GM12891 (cell line): Measurements from ENCODE around the gene HUNK.

Source experiments
- PAX5 ChIP-seq: IDR thresholded peaks from 2 replicates; pipeline ENCODE4 v1.6.1; 2011; ENCODE audit warnings: low read length, moderate library complexity, mild to moderate bottlenecking; ENCODE audit not compliant: insufficient read depth, severe bottlenecking
- POLR2A ChIP-seq: IDR thresholded peaks from 2 replicates; pipeline ENCODE4 v1.6.1; 2011; ENCODE audit warnings: low read depth, low read length, control low read depth
- POLR2AphosphoS5 ChIP-seq: IDR thresholded peaks from 2 replicates; pipeline ENCODE4 v1.6.1; 2011; ENCODE audit warnings: low read depth, low read length, control low read depth
- TAF1 ChIP-seq: IDR thresholded peaks from 2 replicates; pipeline ENCODE4 v1.6.1; 2011; ENCODE audit warnings: low read depth, low read length, control low read depth

GRCh38 chr21:31887391-31887841 lies 14.6 kb downstream of the HUNK start:
- TF ChIP-seq POLR2A (no peak), TAF1 (no peak), POLR2AphosphoS5 (no peak), PAX5 (no peak)
